H9 (cell line): ENCODE data around the gene SDF2L1. TPM values are rescaled to one million over a fixed set of nuclear protein-coding genes. Genes with fewer than 3 reads are reported as not detected.

Experiments used
- DNase-seq: peaks from one replicate; pipeline ENCODE4 v3.0.0-alpha.2; 2017
- H2AFZ ChIP-seq: one replicate; pipeline ENCODE4 v1.6.1; 2013; ENCODE audit warnings: mild to moderate bottlenecking, low read length, control low read depth, moderate library complexity
- H2AK5ac ChIP-seq: 2 replicates; pipeline ENCODE4 v1.6.1; 2013; ENCODE audit warnings: low read length, control low read depth, mixed read lengths; ENCODE audit not compliant: insufficient read length
- H2BK120ac ChIP-seq: one replicate; pipeline ENCODE4 v1.6.1; 2013; ENCODE audit warnings: low read depth, mild to moderate bottlenecking, low read length, control low read depth, inconsistent platforms; ENCODE audit not compliant: poor library complexity, severe bottlenecking
- H2BK12ac ChIP-seq: 2 replicates; pipeline ENCODE4 v1.6.1; 2013; ENCODE audit warnings: low read length, control low read depth, mixed read lengths, low read depth; ENCODE audit not compliant: insufficient read length
- H2BK15ac ChIP-seq: 2 replicates; pipeline ENCODE4 v1.6.1; 2013; ENCODE audit warnings: low read depth, low read length, control low read depth
- H2BK20ac ChIP-seq: one replicate; pipeline ENCODE4 v1.6.1; 2013; ENCODE audit warnings: low read depth, mild to moderate bottlenecking, low read length, control low read depth, inconsistent platforms; ENCODE audit not compliant: poor library complexity, severe bottlenecking
- H2BK5ac ChIP-seq: 2 replicates; pipeline ENCODE4 v1.6.1; 2013; ENCODE audit warnings: low read length, control low read depth, mixed read lengths; ENCODE audit not compliant: insufficient read length
- H3K14ac ChIP-seq: 2 replicates; pipeline ENCODE4 v1.6.1; 2013; ENCODE audit warnings: low read length, control low read depth; ENCODE audit not compliant: insufficient read depth
- H3K18ac ChIP-seq: 2 replicates; pipeline ENCODE4 v1.6.1; 2013; ENCODE audit warnings: low read depth, mild to moderate bottlenecking, mixed read lengths, low read length, control low read depth; ENCODE audit not compliant: insufficient read length
- H3K23ac ChIP-seq: 2 replicates; pipeline ENCODE4 v1.6.1; 2013; ENCODE audit warnings: low read length, control low read depth, mixed read lengths, low read depth; ENCODE audit not compliant: insufficient read length
- H3K23me2 ChIP-seq: 2 replicates; pipeline ENCODE4 v1.6.1; 2013; ENCODE audit warnings: low read depth, mild to moderate bottlenecking, mixed read lengths, low read length, control low read depth; ENCODE audit not compliant: insufficient read length, poor library complexity, severe bottlenecking
- H3K27ac ChIP-seq: 2 replicates; pipeline ENCODE4 v1.5.1; 2013; ENCODE audit warnings: low read length, control low read depth, mixed read lengths, low read depth; ENCODE audit not compliant: insufficient read length
- H3K27me3 ChIP-seq: 2 replicates; pipeline ENCODE4 v1.6.1; 2013; ENCODE audit warnings: low read length, control low read depth, inconsistent platforms; ENCODE audit not compliant: insufficient read depth
- H3K4ac ChIP-seq: 2 replicates; pipeline ENCODE4 v1.6.1; 2013; ENCODE audit warnings: low read depth, mild to moderate bottlenecking, control low read depth, inconsistent platforms, low read length, moderate library complexity
- H3K4me1 ChIP-seq: 2 replicates; pipeline ENCODE4 v1.6.1; 2013; ENCODE audit warnings: low read length, control low read depth, inconsistent platforms; ENCODE audit not compliant: insufficient read depth
- H3K4me2 ChIP-seq: 2 replicates; pipeline ENCODE4 v1.6.1; 2013; ENCODE audit warnings: low read length, control low read depth, mixed read lengths; ENCODE audit not compliant: insufficient read length, insufficient read depth
- H3K56ac ChIP-seq: 2 replicates; pipeline ENCODE4 v1.6.1; 2013; ENCODE audit warnings: low read depth, mild to moderate bottlenecking, mixed read lengths, low read length, control low read depth; ENCODE audit not compliant: insufficient read length
- H3K79me1 ChIP-seq: 2 replicates; pipeline ENCODE4 v1.6.1; 2013; ENCODE audit warnings: low read depth, mild to moderate bottlenecking, moderate library complexity, low read length, control low read depth, inconsistent platforms; ENCODE audit not compliant: insufficient read depth, poor library complexity, severe bottlenecking
- H3K79me2 ChIP-seq: 2 replicates; pipeline ENCODE4 v1.6.1; 2013; ENCODE audit warnings: low read length, control low read depth, inconsistent platforms; ENCODE audit not compliant: insufficient read depth
- H3K9ac ChIP-seq: 2 replicates; pipeline ENCODE4 v1.6.1; 2013; ENCODE audit warnings: low read length, control low read depth, mixed read lengths; ENCODE audit not compliant: insufficient read length; ENCODE audit errors: extremely low read depth
- H3K9me3 ChIP-seq: one replicate; pipeline ENCODE4 v1.6.1; 2013; ENCODE audit warnings: low read depth, low read length, inconsistent platforms; ENCODE audit not compliant: control insufficient read depth
- H3T11ph ChIP-seq: one replicate; pipeline ENCODE4 v1.6.1; 2013; ENCODE audit warnings: mild to moderate bottlenecking, low read length, control low read depth, inconsistent platforms
- H4K20me1 ChIP-seq: one replicate; pipeline ENCODE4 v1.6.1; 2013; ENCODE audit not compliant: control insufficient read depth, insufficient read length, insufficient read depth
- H4K5ac ChIP-seq: 2 replicates; pipeline ENCODE4 v1.6.1; 2013; ENCODE audit warnings: low read depth, mild to moderate bottlenecking, mixed read lengths, low read length, control low read depth; ENCODE audit not compliant: insufficient read length
- H4K8ac ChIP-seq: replicated peaks from 2 replicates; pipeline ENCODE4 v1.6.1; 2013; ENCODE audit warnings: low read length, control low read depth, mixed read lengths, low read depth; ENCODE audit not compliant: insufficient read length
- H4K91ac ChIP-seq: 2 replicates; pipeline ENCODE4 v1.6.1; 2013; ENCODE audit warnings: low read depth, mild to moderate bottlenecking, moderate library complexity, mixed read lengths, low read length, control low read depth; ENCODE audit not compliant: insufficient read length
- H3K27ac Mint-ChIP-seq, 3 experiments: 2 replicates in 2 of 3; 3 replicates in 1 of 3; pipeline ENCODE4 v1.8.0; 2020 to 2021; ENCODE audit warnings: mixed read lengths in 3 of 3, mild to moderate bottlenecking in 1 of 3, moderate library complexity in 1 of 3
- H3K27me3 Mint-ChIP-seq: 2 replicates; pipeline ENCODE4 v1.8.0; 2021; ENCODE audit warnings: low read depth, mild to moderate bottlenecking, moderate library complexity, mixed read lengths
- H3K36me3 Mint-ChIP-seq, 3 experiments: 2 replicates in 2 of 3; 3 replicates in 1 of 3; pipeline ENCODE4 v1.8.0; 2020 to 2021; ENCODE audit warnings: low read depth in 3 of 3, mixed read lengths in 3 of 3; ENCODE audit not compliant: insufficient read depth in 1 of 3
- H3K4me1 Mint-ChIP-seq, 2 experiments: 2 replicates each; pipeline ENCODE4 v1.8.0; 2020; ENCODE audit warnings: mixed read lengths in 2 of 2
- H3K4me3 Mint-ChIP-seq, 2 experiments: 2 replicates in 1 of 2; 3 replicates in 1 of 2; pipeline ENCODE4 v1.8.0; 2020 to 2021; ENCODE audit warnings: mild to moderate bottlenecking in 2 of 2, mixed read lengths in 2 of 2, moderate library complexity in 1 of 2
- H3K9me3 Mint-ChIP-seq, 2 experiments: 2 replicates in 1 of 2; 3 replicates in 1 of 2; pipeline ENCODE4 v1.8.0; 2020; ENCODE audit warnings: mild to moderate bottlenecking in 2 of 2, mixed read lengths in 2 of 2, moderate library complexity in 1 of 2
- WGBS: extraction: QIAGEN DNeasy Blood & Tissue Kit; methylation state at CpG from one replicate; pipeline ENCODE4 v1.1.7; 2013; ENCODE audit warnings: missing lambda C conversion rate, low lambda C conversion rate, mixed read lengths; ENCODE audit not compliant: insufficient read length; ENCODE audit errors: extremely low coverage; 5-methylcytosine and 5-hydroxymethylcytosine counted together
- total RNA-seq: library from RNA; stranded (reverse); gene quantifications from 2 replicates; pipeline ENCODE4 v1.2.1, GENCODE V29; 2021
- TF ChIP-seq, protein P1 (sequence below): fragments of 200-600 bp; sonication (generic); conservative IDR thresholded peaks from 3 replicates; pipeline ENCODE4 v1.8.0; 2021; ENCODE audit warnings: antibody characterized with exemption, mild to moderate bottlenecking

The SDF2L1 gene
- total RNA-seq, 1 experiment from 2014 or later: 36.0 TPM

DNA sequence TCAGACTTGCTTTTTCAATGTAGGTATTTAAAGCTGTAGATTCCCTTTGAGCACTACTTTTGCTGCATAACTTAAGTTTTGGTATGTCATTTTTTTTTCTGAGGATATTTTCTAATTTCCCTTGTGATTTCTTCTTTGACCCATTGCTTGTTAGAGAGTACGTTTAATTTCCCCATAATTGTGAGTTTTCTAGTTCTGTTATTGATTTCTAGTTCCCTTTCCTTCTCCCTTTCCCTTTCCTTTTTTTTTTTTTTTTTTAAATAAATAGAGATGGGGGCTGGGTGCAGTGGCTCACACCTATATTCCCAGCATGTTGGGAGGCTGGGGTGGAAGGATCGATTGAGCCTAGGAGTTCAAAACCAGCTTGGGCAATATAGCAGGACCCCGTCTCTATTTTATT, 43.8 kb upstream of the SDF2L1 start:
- Histone ChIP-seq H3K18ac (no peak overlapping the region), H2BK120ac (no peak overlapping the region)
- no CpG with 5 or more reads among the region's 3 CpGs for WGBS

More for the DNA sequence above, 43.8 kb upstream of the SDF2L1 start:
- no peaks in the 10 kb centered on the region for H3K27me3 ChIP-seq
- H3K36me3 Mint-ChIP-seq: peaks cover 27 to 48% (median 46%) of the 10 kb centered on the region in 3 experiments; a peak in 6 of 7 replicates
- no peak overlapping the region for H2AFZ ChIP-seq
- no peak overlapping the region for H2AK5ac ChIP-seq
- H4K91ac ChIP-seq: no peak overlapping the region
- DNase-seq: no peak
- no peak overlapping the region for H3T11ph ChIP-seq
- H4K5ac ChIP-seq: no peak overlapping the region
- peak overlapping the region in 2 of 3 experiments; percentile 6 to 37; a peak in 1 of 7 replicates for H3K27ac Mint-ChIP-seq
- H3K23ac ChIP-seq: no peak overlapping the region
- H3K4ac ChIP-seq: no peak overlapping the region
- no peak overlapping the region for H3K4me2 ChIP-seq
- no peaks in the 10 kb centered on the region for H3K9me3 Mint-ChIP-seq
- no peak overlapping the region for H3K14ac ChIP-seq
- H2BK5ac ChIP-seq: no peak overlapping the region
- H2BK15ac ChIP-seq: no peak overlapping the region
- no peaks in the 10 kb centered on the region for H3K27me3 Mint-ChIP-seq
- no peak overlapping the region for H2BK12ac ChIP-seq
- no peak overlapping the region for H3K4me3 Mint-ChIP-seq
- H3K9ac ChIP-seq: no peak overlapping the region
- H2BK20ac ChIP-seq: no peak overlapping the region
- no peak overlapping the region for H3K56ac ChIP-seq
- peaks cover 22% of the 10 kb centered on the region; the same call in 1 of the 2 replicates for H3K79me2 ChIP-seq
- H3K79me1 ChIP-seq: peaks cover 14% of the 10 kb centered on the region
- H3K27ac ChIP-seq: no peak overlapping the region
- TF ChIP-seq, protein P1, sequence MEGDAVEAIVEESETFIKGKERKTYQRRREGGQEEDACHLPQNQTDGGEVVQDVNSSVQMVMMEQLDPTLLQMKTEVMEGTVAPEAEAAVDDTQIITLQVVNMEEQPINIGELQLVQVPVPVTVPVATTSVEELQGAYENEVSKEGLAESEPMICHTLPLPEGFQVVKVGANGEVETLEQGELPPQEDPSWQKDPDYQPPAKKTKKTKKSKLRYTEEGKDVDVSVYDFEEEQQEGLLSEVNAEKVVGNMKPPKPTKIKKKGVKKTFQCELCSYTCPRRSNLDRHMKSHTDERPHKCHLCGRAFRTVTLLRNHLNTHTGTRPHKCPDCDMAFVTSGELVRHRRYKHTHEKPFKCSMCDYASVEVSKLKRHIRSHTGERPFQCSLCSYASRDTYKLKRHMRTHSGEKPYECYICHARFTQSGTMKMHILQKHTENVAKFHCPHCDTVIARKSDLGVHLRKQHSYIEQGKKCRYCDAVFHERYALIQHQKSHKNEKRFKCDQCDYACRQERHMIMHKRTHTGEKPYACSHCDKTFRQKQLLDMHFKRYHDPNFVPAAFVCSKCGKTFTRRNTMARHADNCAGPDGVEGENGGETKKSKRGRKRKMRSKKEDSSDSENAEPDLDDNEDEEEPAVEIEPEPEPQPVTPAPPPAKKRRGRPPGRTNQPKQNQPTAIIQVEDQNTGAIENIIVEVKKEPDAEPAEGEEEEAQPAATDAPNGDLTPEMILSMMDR: no peak
- peaks cover 5% of the 10 kb centered on the region for H4K20me1 ChIP-seq
- peaks cover 3% of the 10 kb centered on the region for H3K23me2 ChIP-seq
- H3K9me3 ChIP-seq: no peaks in the 10 kb centered on the region
- no peak overlapping the region for H4K8ac ChIP-seq
- H3K4me1 Mint-ChIP-seq: peaks cover 3 to 8% of the 10 kb centered on the region in 2 experiments
- H3K4me1 ChIP-seq: no peaks in the 10 kb centered on the region
